C4-2B (cell line): ENCODE data around the gene MTERF1.

Experiments
- ZFX ChIP-seq: fragments of 450-650 bp; IDR thresholded peaks from 2 replicates; pipeline ENCODE4 v1.6.1; 2017
- TF ChIP-seq, protein P1 (sequence below): fragments of 450-650 bp; conservative IDR thresholded peaks from 2 replicates; pipeline ENCODE4 v1.5.1; 2017; ENCODE audit warnings: mild to moderate bottlenecking

DNA sequence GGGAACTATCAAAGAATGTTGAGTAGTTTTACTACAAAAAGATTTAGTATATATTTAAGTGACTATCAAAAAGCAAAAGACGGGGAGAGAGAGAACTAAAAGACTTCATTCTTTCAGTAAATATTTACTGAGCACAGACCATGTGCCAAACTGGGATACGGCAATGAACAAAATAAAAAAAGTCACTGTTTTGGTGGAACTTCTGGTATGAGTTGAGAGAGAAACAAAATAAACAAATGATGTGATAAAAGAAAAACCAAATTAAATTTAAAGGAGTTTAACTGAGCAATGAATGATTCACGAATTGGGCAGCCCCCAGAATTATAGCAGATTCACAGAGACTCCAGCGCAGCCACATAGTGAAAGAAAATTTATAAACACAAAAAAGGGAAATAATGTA lies 42.4 kb upstream of the MTERF1 start:
- TF ChIP-seq, protein P1, sequence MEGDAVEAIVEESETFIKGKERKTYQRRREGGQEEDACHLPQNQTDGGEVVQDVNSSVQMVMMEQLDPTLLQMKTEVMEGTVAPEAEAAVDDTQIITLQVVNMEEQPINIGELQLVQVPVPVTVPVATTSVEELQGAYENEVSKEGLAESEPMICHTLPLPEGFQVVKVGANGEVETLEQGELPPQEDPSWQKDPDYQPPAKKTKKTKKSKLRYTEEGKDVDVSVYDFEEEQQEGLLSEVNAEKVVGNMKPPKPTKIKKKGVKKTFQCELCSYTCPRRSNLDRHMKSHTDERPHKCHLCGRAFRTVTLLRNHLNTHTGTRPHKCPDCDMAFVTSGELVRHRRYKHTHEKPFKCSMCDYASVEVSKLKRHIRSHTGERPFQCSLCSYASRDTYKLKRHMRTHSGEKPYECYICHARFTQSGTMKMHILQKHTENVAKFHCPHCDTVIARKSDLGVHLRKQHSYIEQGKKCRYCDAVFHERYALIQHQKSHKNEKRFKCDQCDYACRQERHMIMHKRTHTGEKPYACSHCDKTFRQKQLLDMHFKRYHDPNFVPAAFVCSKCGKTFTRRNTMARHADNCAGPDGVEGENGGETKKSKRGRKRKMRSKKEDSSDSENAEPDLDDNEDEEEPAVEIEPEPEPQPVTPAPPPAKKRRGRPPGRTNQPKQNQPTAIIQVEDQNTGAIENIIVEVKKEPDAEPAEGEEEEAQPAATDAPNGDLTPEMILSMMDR, result no peak
- TF ChIP-seq ZFX, result no peak
